Cardiac muscle cell (in vitro differentiated cells and primary cell): ENCODE data around the gene FCGR3A. TPM values are rescaled to one million over a fixed set of nuclear protein-coding genes. Genes with fewer than 3 reads are reported as not detected.

ENCODE experiments used
- DNase-seq, 2 donors: peaks; one replicate each; pipeline versions ENCODE4 v3.0.0 to v3.0.0-alpha.2; 2010 to 2017; ENCODE audit warnings: low read depth in 1 of 2, low spot score in 1 of 2
- H3K27ac ChIP-seq: fragments of 200-600 bp; sonication (generic); 2 replicates; pipeline ENCODE4 v1.5.1; 2016
- H3K27me3 ChIP-seq: fragments of 200-600 bp; sonication (generic); 2 replicates; pipeline ENCODE4 v1.6.0; 2016; ENCODE audit warnings: control low read depth
- H3K36me3 ChIP-seq: fragments of 200-600 bp; sonication (generic); 2 replicates; pipeline ENCODE4 v1.5.1; 2016; ENCODE audit warnings: control low read depth
- H3K4me1 ChIP-seq: fragments of 200-600 bp; sonication (generic); 2 replicates; pipeline ENCODE4 v1.8.1; 2017; ENCODE audit warnings: low read depth, mild to moderate bottlenecking, mixed run types
- H3K4me3 ChIP-seq: fragments of 200-600 bp; sonication (generic); 2 replicates; pipeline ENCODE4 v1.5.1; 2016; ENCODE audit warnings: mild to moderate bottlenecking
- H3K9me3 ChIP-seq: fragments of 200-600 bp; sonication (generic); 2 replicates; pipeline ENCODE4 v1.5.1; 2017; ENCODE audit warnings: low read depth, mild to moderate bottlenecking, control low read depth
- polyA plus RNA-seq: library from polyadenylated mRNA; unstranded; fragments of >200 nt; fragmentation: Nextera tagmentation; extraction: Ambion mirVana; gene quantifications from 2 replicates; pipeline ENCODE4 v1.2.1, GENCODE V29; 2016
- total RNA-seq: library from RNA; depleted of rRNA; stranded (reverse); fragments of >200 nt; gene quantifications from 2 replicates; pipeline ENCODE4 v1.2.3, GENCODE V29; 2016
- TF ChIP-seq, protein P1 (sequence below): IDR thresholded peaks from 2 replicates; pipeline ENCODE4 v1.5.1; 2012; ENCODE audit warnings: low read depth, mild to moderate bottlenecking, low read length

The FCGR3A gene
- total and polyA plus RNA-seq, 2 experiments from 2014 or later: not detected

DNA sequence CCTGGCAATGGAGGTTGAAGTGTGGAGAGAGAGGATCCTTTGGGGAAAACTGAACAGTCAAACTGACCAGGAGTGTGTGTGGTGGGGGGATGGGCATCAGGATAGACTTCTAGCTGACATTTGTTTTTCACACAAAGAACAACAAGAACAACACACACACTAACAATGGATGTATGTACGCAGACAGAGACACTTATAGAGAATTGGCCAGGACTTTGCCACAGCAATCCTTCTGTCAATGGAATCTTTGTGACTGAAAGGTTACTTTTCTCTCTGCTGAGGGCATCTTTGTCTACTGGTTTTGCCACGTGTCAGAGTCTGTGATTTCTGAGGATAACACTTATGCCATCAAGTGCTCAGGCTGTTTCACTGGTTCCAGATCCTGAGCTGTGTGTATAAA is 56.8 kb downstream of the FCGR3A start:
- no peak for DNase-seq
- no peak overlapping the region for H3K27ac ChIP-seq
- H3K4me3 ChIP-seq: no peak overlapping the region
- no peaks in the 10 kb centered on the region for H3K36me3 ChIP-seq
- H3K9me3 ChIP-seq: no peaks in the 10 kb centered on the region
- no peaks in the 10 kb centered on the region for H3K4me1 ChIP-seq
- H3K27me3 ChIP-seq: peaks cover 40% of the 10 kb centered on the region
- TF ChIP-seq, protein P1, sequence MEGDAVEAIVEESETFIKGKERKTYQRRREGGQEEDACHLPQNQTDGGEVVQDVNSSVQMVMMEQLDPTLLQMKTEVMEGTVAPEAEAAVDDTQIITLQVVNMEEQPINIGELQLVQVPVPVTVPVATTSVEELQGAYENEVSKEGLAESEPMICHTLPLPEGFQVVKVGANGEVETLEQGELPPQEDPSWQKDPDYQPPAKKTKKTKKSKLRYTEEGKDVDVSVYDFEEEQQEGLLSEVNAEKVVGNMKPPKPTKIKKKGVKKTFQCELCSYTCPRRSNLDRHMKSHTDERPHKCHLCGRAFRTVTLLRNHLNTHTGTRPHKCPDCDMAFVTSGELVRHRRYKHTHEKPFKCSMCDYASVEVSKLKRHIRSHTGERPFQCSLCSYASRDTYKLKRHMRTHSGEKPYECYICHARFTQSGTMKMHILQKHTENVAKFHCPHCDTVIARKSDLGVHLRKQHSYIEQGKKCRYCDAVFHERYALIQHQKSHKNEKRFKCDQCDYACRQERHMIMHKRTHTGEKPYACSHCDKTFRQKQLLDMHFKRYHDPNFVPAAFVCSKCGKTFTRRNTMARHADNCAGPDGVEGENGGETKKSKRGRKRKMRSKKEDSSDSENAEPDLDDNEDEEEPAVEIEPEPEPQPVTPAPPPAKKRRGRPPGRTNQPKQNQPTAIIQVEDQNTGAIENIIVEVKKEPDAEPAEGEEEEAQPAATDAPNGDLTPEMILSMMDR: no peak

Other genes starting within 250 kb of the FCGR3A start
- 0.35 and 0.77 TPM in 2 replicates for gene MPZ, start 239.8 kb downstream of the FCGR3A start, total RNA-seq
- gene MPZ, start 239.8 kb downstream of the FCGR3A start, polyA plus RNA-seq: 0.48 and 0.66 TPM in 2 replicates
- 19.5 and 22.5 TPM in 2 replicates for gene SDHC, start 235.4 kb downstream of the FCGR3A start, total RNA-seq
- gene SDHC, start 235.4 kb downstream of the FCGR3A start, polyA plus RNA-seq: 275 and 333 TPM in 2 replicates
- gene CFAP126, start 181.9 kb downstream of the FCGR3A start, total RNA-seq: not detected in 2 replicates
- not detected in 2 replicates for gene CFAP126, start 181.9 kb downstream of the FCGR3A start, polyA plus RNA-seq
- gene FCGR2A, start 44.4 kb downstream of the FCGR3A start, total RNA-seq: 0.39 TPM in 1 of 2 replicates, not detected in the other
- not detected in 2 replicates for gene FCGR2A, start 44.4 kb downstream of the FCGR3A start, polyA plus RNA-seq
- gene HSPA6, start 25.3 kb downstream of the FCGR3A start, total RNA-seq: 0.56 TPM in 1 of 2 replicates, not detected in the other
- gene HSPA6, start 25.3 kb downstream of the FCGR3A start, polyA plus RNA-seq: not detected in 2 replicates
- gene FCGR3B, start 81.4 kb upstream of the FCGR3A start, total RNA-seq: not detected in 2 replicates
- gene FCGR3B, start 81.4 kb upstream of the FCGR3A start, polyA plus RNA-seq: not detected in 2 replicates
- gene FCGR2B, start 113.3 kb upstream of the FCGR3A start, total RNA-seq: not detected in 2 replicates
- gene FCGR2B, start 113.3 kb upstream of the FCGR3A start, polyA plus RNA-seq: not detected in 2 replicates
- gene FCRLA, start 157.4 kb upstream of the FCGR3A start, total RNA-seq: 0.18 TPM in 1 of 2 replicates, not detected in the other
- 0.39 TPM in 1 of 2 replicates, not detected in the other for gene FCRLA, start 157.4 kb upstream of the FCGR3A start, polyA plus RNA-seq
- gene FCRLB, start 171.7 kb upstream of the FCGR3A start, total RNA-seq: 2.9 and 3.0 TPM in 2 replicates
- gene FCRLB, start 171.7 kb upstream of the FCGR3A start, polyA plus RNA-seq: 0.67 and 1.7 TPM in 2 replicates
- 40.0 and 60.5 TPM in 2 replicates for gene DUSP12, start 200.0 kb upstream of the FCGR3A start, total RNA-seq
- gene DUSP12, start 200.0 kb upstream of the FCGR3A start, polyA plus RNA-seq: 63.1 and 65.7 TPM in 2 replicates
- 18.0 and 18.1 TPM in 2 replicates for gene ATF6, start 216.5 kb upstream of the FCGR3A start, total RNA-seq
- gene ATF6, start 216.5 kb upstream of the FCGR3A start, polyA plus RNA-seq: 14.6 and 15.6 TPM in 2 replicates